DMS53 (cell line): ENCODE data around the gene TKFC.
"Not testable (repeated sequence)": the region's sequence is repeated elsewhere in the genome, so short reads cannot be mapped to it uniquely, and the experiment has no call there.

Experiments used
- DNase-seq: peaks from one replicate; lab custom pipeline; 2025; lab: John Stamatoyannopoulos, UW

The TKFC gene

DNA sequence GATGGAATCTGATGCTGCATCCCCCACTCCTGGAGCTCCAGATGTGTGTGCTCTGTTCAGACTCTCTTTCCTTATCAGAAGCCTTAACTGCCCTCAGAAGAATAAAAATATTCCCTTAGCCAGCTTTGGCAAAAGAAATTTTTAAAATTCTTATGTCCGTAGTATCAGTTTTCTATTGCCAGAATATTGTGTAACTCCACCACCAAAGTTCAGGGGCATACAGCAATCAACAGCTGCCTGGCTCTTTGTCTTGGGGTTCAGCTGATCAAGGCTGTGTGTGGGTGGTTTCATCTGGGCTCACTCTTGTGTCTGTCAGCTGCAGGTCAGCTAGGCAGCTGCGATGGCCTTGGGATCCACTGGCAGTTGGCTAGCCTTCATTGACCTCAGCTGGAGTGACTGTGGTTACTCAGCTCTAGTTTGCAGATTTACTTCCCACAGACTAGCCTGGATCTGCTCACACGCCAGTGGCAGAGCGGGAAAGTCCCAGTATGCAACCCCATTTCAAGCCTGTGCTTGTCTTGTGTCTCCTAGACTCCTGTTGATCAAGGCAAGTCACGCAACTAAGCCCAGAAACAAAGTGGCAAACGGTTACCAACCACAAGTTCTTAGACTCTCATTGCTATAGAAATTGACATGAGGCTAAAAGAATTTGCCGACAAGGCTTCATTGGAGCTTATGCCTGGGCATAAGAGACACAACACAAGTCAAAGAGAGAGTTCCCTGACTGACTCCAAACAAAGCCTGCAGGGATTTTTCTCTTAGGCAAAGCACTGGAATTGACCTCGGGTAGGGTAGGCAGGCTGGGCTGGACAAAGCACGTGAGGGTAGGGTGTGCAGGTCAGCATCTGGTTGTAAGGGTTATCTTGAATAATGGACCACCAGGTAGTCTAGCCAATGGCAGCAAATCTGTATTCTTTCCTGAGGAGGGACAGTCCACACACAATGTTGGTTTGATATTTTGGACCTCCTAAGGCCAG is 36.6 kb downstream of the TKFC start:
- no peak for DNase-seq

DNA sequence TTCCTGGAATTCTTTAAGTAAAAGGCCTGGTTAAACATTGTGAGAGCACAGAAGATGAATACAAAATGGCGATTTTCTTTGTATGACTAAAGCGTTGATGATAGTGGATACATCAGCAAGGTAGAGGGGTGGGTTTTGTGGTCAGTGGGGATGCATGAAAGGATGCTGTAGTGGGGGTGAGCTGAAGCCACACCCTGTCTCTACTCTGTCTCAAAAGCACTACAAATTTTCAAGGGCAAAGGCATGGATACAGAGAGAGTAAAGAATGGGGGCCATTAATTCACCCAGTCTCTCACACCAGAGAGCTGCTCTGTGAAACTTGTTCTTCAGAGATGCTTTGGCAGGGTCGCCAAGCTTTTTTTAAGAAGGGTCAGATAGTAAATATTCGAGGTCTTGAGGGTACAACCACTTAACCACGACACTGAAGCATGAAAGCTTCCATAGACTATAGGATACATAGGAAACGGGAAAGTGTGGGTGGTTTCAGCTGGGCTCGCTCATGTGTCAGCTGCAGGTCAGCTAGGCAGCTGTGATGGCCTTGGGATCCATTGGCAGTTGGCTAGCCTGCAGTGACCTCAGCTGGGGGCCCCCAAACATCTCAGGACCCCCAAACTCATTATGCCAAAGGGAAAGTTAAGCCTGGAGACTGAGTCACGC is 37.4 kb downstream of the TKFC start:
- DNase-seq, result no peak

DNA sequence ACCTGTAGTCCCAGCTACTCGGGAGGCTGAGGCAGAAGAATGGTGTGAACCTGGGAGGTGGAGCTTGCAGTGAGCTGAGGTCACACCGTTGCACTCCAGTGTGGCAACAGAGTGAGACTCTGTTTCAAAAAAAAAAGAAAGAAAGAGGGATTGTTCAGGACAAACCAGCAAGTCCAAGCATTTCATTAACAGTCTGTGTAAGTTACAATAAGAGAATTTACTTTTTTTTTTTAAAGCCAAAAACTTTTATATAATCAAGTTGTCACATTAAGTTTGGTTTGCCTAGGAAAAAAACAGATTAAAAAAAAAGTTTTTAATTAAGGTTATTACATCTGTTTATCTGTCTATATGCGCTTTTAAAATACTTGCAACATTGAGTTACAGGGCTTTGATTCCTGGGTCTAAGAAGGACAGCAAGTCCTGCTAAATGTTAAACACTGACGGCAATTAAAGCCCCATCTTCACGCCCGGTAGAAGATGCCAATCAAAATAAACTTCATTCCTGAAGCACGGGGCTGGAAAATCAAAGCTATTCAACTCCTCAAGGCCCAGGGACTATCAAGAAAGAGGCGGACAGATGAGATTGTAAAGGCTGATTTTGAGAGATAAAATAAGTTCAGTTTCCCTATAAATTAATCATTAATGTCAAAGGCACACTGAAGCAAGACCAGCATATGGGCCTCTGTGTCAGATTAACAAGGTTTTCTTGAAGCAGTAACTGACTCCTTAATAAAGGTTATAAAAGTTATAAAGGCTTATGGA is 39.8 kb downstream of the TKFC start:
- peak; percentile 21 for DNase-seq

DNA sequence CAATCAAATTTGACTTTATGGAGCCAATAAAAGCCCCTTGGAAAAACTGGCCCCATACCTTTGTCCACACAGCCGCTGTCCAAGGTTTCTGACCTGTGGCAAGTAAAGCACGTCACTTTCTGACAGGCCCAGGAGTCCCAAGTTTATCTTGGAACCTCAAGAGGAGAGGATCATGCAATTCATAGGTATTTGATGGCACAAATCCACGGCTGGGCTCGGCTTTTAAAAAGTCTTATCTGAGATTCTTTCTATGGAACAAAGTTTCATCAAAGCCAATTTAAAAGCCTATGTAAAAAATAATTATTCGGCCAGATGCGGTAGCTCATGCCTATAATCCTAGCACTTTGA is 42.7 kb downstream of the TKFC start:
- no peak for DNase-seq

DNA sequence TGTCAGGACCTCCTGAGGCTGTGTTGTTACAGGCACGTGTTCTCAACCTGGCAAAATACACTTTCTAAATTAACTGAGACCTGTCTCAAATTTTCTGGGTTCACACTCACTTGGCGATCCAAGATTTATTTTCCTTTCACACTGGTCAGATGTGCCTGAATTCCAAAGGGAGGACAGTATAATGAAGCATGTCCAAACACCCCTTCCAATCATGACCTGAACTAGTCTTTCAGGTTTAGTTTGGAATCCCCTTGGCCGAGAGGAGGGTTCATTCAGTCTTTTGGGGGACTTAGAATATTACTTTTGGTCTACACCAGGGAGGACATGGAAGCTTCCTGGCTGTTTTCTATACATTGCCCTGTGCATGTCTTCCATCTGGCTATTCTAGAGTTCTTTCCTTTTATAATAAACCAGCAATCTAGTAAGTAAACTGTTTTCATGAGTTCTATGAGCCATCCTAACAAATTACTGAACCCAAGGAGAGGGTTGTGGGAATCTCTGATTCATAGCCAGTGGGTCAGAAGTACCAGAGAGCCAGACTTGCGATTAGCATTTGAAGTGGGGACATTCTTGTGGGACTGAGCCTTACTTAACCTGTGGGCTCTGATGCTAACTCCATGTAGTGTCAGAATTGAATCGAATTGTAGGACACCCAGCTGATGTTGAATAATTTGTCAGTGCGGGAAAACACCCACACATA is 44.6 kb downstream of the TKFC start:
- DNase-seq, result no peak

DNA sequence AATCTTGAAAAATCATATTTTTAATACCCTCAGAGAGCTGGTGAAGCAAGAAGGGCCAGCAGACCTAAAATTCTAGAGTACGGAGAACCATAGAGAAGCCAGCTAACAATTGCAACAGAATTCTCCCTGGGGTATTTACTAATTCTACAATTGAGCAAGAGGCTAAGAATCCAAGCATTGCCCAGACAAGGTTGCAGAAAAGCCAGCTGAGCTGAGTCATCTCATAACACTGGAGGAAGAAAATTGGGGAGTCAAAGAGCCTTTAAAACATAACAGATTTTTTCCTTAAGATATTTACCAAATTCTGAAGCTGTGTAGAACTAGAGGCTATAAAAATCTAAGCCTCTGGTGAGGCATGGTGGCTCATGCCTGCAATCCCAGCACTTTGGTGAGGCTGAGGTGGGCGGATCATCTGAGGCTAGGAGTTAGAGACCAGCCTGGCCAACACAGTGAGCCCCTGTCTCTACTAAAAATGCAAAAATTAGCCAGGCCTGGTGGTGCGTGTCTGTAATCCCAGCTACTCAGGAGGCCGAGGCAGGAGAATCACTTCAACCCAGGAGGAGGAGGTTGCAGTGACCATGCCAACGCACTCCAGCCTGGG is 45.8 kb downstream of the TKFC start:
- DNase-seq, result no peak

DNA sequence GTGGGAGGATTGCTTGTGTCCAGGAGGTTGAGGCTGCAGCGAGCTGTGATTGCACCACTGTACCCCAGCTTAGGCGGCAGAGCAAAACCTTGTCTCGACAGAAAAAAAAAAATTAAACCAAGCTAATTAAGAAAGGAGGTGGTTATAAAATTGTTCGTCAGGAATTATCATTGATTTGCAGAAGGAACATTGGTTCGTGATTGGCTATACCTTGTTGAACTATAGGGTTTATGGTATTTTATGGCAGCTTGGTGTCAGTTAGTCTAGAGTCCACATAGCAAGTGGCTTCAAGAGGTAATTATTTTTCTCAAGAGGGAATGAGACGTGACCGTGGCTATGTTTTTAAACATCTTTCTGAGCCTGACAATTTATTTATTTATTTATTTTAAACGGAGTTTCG is 47.9 kb downstream of the TKFC start:
- DNase-seq, result no peak

DNA sequence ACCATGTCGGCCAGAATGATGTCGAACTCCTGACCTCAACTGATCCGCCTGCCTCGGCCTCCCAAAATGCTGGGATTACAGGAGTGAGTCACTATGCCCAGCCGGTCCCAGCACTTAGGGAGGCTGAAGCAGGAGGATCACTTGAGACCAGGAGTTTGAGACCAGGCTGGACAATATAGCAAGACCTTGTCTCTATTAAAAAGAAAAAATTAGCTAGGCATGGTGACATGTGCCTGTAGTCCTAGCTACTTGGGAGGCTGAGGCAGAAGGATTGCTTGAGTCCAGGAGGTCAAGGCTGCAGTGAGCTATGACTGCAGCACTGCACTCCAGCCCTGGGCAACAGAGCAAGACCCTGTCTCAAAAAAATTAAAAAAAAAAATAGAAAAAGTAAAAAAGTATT is 50.8 kb downstream of the TKFC start:
- not testable (repeated sequence) for DNase-seq

DNA sequence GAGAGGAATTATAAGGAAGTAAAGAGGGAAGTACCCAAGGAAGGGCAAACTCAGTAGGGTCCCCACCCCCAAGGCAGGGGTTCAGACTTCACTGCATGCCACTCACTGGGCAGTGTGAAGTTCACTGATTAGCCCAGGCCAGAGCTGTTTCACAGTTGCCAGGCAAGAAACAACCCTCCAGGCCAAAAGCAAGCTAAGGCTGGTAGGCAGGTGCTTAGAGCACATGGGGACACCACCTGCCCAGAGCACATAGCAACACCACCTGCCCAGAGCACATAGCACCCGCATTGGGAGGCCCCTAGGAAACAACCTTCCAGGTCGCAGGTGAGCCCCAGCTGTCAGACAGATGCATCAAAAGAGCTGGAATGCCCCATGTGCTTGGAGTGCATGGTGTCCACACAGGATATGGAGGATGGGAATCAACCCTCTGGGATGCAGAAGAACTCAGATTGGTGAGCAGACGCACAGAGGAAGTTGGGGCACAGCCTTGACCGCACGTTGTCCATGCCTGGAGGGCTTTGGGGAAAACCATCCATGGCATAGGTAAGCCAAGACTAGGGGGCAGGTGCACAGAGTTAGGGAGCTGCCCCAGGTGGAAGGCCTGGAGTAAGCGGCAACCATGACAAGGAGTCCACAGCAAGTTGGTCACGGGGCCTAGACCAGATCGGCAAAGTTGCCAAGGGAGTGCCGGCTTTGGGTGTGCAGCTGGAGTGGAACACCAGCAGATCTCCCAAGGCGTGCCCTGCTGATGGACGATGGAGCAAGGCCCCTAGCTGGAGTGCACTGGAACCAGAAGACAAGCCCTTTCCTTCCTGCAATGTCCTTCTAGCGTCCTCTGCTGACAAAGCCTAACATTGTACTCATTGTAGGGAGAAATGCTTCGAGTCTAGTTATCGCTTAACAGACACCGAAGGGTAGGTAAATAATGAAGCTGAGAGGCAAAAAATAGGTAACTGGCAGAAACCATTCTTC is 51.5 kb downstream of the TKFC start:
- DNase-seq, result peak; percentile 83

DNA sequence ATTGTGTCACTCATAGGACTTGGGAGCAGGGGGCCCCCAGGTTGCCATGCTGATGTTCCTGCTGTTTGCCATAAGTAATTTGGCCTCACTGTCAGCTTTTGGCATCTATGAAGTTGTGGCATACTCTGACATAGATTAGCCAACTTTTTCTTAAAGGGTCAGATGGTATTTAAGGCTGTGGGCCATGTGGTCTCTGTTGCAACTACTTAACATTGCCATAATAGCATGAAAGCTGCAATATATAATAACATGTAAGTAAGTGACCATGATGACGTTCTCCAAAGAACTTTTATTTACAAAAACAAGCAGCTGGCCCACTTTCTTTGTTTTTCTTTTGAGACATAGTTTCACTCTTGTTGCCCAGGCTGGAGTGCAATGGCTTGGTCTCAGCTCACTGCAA is 57.1 kb downstream of the TKFC start:
- no peak for DNase-seq

DNA sequence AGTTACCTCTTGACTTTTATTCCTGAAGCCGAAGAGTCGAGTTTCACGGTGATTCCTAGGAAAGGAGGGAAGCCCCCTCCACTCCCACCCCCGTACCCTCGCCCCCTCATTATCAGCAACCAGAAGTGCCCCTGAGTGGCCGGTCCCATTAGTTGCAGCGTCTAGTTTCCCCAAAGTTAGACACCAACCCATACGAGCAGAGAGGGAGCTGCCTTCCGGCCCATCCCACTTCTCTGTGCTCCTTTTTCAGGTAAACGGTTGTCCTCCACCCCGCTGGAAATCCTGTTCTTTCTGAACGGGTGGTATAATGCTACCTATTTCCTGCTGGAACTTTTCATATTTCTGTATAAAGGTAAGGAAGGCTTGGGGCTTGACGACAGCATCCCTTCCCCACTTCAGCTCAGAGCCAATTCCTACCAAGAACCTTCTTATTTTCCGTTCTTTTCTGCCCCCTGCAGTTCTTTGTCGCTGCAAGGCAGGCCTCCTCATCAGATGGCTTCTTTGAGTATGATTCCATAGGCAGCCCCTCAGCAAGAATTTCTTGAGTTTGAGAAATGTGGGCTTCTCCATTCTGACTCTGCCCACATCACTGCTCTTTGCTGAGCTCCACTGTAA is 60.1 kb downstream of the TKFC start:
- DNase-seq, result peak; percentile 39
